ENCODE data around the gene ATP23.

ATP23 gene

DNA sequence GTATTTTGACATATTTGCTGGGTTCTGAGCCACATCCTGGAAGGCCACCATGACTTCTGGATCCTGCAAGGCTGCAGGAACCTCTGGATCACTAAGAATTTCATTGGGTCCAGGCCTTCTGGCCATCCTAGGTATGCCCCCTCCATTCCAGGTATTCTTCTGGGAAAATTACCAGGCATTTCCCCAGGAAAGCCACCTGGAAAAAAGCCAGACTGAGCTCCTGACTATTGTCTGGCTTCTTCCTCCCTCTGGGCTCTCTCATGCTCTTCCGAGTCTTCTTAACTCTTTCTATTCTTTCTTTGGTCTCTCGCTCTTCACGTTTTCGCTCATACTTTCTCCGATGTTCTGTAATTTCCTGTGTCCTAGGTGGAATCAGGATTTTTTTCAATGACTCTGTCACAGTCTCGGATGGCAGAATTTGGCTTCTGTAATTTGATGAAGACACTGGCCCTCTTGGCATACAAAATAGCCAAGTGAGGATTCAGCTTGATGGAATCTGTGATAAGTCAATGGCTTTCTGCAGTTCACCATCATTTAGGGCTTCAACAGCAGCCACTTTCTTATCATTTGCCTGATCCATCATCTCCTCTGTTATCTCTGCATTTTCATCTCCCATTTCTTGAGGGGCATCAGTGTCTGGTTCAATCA lies 42.6 kb downstream of the ATP23 start:
- peak; percentile 14 for DNase-seq

DNA sequence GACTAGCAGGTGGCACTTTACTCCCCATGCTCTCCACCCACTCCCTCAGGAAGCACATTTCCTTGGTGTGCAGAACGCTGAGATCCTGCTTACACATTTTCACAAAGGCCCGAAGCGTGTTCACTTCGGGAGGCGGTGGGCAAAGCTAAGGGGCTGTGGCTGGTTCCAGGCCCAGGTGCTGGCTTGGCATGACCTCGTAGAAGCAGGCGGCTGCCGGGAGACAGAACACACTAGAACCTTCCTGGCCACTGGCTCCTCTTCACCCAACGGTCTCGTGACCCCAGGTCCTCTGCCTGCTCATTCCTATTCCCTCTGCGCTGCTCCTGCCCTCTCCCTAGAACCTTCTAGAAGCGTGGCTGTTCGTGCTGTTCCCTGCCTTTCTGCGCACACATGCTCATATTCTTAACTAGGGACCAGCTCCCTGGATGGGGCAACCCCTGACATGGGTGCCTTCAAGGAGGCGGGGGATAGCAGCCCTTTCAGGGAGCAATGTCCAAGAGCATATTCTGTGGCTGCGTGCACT lies 43.3 kb downstream of the ATP23 start:
- no peak for DNase-seq

DNA sequence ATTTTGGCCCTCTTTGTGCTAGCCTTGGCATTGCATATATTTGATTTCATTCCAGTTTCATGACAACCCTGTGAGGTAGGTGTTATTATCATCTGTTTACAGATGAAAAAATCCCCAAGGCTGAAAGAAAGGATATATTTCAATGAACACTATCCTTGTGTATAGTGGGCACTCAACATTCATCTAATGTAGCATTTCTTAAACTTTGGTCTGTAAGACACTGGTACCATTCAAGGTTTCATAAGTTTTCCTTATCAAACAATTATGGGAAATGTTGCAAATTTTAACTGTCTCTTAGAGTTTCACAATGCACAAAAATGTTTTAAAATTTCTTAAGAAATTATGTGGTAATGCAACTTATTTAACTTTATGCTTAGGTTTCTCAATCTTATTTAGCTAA lies 44.3 kb downstream of the ATP23 start:
- no peak for DNase-seq

DNA sequence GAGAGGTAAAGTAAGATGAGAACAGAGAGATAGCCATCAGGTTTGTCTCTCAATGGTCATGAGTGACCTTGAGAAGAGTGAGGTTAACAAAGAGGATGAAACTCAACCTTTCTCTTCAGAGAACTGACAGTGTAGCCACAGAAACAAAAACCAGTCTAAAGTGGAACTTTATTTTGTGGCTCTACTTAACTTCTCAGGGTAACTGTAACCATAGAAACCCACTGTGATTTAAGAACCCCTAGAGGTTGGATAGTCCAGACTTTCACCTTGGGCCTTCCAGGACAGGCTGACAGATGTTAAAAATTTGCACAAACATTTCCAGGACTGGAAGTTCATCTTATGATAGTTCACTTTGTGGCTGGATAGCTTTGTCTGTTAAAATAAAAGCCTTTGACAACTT lies 48.5 kb downstream of the ATP23 start:
- DNase-seq, result no peak

DNA sequence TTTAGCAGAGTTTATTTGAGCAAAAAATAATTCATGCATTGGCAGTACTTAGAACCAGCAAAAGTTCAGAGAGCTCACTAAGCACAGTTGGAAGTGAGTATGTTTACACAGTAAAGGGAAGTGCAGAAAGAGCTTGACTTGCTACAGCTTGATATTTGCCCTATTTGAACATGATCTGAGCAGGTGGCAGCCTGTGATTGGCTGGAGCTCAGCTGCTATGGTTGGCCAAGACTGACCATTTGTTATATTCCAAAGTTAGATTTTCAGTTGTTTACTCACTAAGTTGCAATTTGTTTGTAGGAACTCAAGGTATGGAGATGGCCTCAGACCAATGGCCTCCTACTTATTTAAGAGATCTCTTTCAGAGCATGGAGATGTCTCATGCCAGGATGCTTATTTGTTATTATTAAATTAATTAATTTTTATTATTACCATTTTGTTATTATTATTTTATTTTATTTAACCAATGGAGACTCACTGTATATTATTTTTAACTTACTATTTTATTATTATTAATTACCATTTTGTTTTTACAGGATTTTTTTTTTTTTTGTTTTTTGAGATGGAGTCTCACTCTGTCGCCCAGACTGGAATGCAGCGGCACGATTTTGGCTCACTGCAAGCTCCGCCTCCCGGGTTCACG lies 49.0 kb downstream of the ATP23 start:
- no peak for DNase-seq

DNA sequence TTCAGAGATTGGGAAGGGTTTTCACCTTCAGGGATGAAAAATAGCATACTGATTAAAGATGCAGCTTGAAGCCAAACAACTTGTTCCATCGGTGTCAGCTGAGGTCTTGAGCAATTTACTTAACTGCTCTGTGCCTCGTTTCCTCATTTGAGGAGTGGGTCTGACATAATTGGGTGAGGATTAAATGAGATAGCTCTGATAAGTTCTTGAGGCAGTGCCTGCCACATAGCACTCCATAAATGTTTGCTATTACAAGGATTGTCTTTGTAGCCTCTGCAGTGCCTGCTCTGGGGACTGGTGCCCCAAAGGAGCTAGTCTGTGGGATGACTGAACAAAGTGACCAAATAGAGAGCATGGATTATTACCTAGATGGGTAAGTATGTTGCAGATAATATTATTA lies 50.6 kb downstream of the ATP23 start:
- no peak for DNase-seq

DNA sequence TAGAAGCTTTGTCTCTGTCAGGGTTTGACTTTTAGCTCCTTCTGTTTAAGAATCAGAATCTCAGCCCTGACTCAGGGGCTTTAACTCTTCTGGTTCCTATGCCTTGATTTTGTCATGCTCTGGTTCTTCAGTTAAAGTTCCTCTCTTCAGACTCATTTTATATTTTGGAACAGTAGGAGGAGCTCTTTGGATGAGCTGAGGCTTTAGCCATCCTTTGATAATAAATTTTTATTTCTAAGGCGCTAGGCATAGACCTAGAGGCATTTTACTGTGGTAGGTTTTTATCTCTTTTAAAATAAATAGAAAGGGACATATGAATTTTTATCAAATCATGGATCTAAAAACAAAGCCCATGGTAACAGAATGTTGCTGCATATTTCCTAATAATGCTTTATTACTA lies 51.7 kb downstream of the ATP23 start:
- DNase-seq, result no peak

DNA sequence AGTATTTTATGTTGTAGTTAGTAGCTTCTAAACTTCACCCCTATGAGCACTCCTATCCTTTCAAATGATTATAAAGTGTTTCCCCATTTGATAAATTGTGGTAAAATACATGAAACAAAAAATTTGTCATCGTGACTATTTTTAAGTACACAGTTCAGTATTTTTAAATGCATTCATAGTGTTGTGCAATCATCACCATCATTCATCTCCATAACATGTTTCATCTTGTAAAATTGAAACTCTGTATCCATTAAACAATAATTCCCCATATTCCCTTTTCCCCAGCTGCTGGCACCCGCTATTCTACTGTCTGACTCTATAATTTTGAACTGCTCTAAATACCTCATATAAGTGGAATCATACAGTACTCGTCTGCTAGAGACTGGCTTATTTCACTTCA lies 52.5 kb downstream of the ATP23 start:
- DNase-seq, result no peak

DNA sequence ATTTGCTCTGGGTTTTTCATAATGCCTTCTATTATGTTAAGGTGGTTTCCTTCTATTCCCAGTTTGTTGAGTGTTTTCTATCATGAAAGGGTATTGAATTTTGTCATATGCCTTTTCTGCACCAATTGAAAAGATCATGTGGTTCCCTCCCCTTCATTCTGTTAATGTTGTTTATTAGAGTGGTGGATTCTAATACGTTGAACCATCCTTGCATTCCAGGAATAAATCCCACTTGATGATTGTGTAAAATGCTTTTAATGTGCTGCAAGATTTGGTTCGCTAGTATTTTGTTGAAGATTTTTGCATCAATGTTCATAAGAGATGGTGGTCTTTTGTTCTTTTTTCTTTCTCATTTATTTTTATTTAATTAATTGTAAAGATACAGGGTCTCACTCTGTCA lies 55.2 kb downstream of the ATP23 start:
- no peak for DNase-seq

DNA sequence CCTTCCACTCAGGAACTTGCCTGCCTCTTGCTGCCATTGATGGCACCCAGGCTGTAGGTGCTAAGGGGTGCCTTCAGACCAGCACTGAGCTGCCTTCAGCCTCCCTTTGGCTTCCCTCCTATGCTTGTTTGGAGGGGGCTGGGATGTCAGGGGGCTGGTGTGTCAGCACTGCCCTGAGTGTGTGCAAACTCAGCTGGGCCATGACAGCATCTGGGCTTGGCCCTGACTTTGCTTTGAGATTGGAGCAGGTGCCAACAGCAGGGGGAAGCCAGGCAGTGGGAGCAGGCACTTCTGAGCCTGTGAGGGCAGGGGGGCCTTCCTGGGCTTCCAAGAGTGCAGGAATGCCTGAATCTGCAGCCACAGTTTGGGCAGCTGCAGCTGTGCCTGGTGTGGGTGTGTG lies 56.9 kb downstream of the ATP23 start:
- DNase-seq, result no peak

DNA sequence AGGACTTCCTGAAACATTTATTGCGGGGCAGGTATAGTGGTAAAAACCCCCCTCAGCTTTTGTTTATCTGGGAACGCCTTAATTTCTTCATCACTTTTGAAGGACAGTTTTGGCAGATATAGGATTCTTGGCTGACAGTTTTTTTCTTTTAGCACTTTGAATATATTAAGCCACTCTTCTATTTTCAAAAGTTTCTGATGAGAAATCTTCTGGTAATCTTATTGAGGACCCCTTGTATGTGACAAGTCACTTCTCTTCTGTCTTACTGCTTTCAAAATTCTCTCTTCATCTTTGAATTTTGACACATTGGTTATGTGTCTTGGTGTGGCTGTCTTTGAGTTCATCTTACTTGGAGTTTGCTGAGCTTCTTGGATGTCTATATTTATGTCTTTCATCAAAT lies 59.1 kb downstream of the ATP23 start:
- DNase-seq, result no peak

DNA sequence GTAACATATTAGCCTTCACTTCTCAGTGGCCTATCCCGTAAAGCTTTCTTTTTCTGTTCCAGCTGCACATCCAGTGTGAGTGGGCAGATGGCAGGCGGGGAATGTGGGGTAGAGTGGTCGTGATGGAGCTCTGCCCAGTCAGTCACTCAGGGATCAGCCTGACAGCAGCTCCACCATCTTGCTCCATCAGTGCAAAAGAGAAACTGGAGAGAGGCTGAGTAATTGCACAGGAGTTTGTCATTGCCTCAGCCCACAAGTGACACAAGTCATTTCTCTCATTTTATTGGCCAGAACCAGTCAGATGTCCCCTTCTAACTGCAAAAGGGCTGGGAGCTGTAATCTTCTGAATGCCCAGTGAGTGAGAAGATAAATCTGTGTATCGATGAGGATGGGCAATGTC lies 66.5 kb downstream of the ATP23 start:
- DNase-seq, result no peak

DNA sequence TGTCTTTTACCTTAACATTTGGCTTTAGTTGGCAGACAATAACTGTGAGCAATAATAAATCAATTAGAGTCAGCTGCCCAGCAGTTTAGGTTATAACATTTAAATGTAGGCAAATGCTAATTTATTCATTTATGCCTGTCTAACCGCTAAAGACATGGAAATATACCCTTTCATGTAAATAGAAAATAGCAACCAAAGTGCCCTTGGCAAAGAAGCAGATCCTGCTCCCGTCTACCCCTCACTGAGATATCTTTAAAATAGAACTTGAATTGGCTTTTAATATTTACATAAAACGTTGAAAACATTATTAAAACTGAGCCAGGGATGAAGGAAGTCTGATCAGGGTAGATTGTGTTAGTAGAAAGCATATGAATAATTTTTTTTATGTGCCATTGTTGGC lies 67.3 kb downstream of the ATP23 start:
- no peak for DNase-seq

All from NCI-H69 (cell line).